Thyroid gland (tissue), 4 donors: Measurements from ENCODE around the gene OR6T1.

ENCODE experiments used
- CTCF ChIP-seq, 6 experiments: fragments of 200-600 bp in 3 of 6; fragments of 450-650 bp in 3 of 6; sonication (generic) in 3 of 6; IDR thresholded peaks; one replicate each; pipeline ENCODE4 v1.5.1; 2016 to 2019; ENCODE audit warnings: antibody characterized with exemption in 6 of 6, mild to moderate bottlenecking in 2 of 6, inconsistent platforms in 1 of 6, moderate library complexity in 1 of 6
- POLR2A ChIP-seq, 2 donors: fragments of 450-650 bp; IDR thresholded peaks; one replicate each; pipeline ENCODE4 v1.6.1; 2017; ENCODE audit warnings: antibody characterized with exemption in 2 of 2, mild to moderate bottlenecking in 2 of 2, moderate library complexity in 1 of 2

GRCh38 chr11:123899792-123900191 is 43.8 kb downstream of the OR6T1 start:
- TF ChIP-seq CTCF (IDR thresholded peaks at IDR 0.05) (no peak), POLR2A (IDR thresholded peaks at IDR 0.05) (no peak)
